Duodenal mucosa (tissue), 2 donors: ENCODE results near the gene TMEM26.

Experiments used
- H3K27ac ChIP-seq: one replicate; pipeline ENCODE4 v1.7.0; 2013; ENCODE audit warnings: low read depth, low read length
- H3K27me3 ChIP-seq, 2 donors: one replicate each; pipeline ENCODE4 v1.7.0; 2013; ENCODE audit warnings: low read length in 2 of 2, control low read depth in 1 of 2; ENCODE audit not compliant: insufficient read depth in 2 of 2, control insufficient read depth in 1 of 2
- H3K36me3 ChIP-seq, 2 donors: one replicate each; pipeline ENCODE4 v1.7.0; 2013; ENCODE audit warnings: low read length in 2 of 2, control low read depth in 1 of 2; ENCODE audit not compliant: insufficient read depth in 2 of 2, control insufficient read depth in 1 of 2
- H3K4me1 ChIP-seq, 2 donors: one replicate each; pipeline ENCODE4 v1.7.0; 2013; ENCODE audit warnings: low read length in 2 of 2, control low read depth in 1 of 2; ENCODE audit not compliant: insufficient read depth in 2 of 2, control insufficient read depth in 1 of 2
- H3K4me3 ChIP-seq, 2 donors: one replicate each; pipeline ENCODE4 v1.7.0; 2013; ENCODE audit warnings: low read length in 2 of 2, low read depth in 1 of 2
- H3K9ac ChIP-seq, 2 donors: one replicate each; pipeline ENCODE4 v1.7.0; 2013; ENCODE audit warnings: low read length in 2 of 2, low read depth in 1 of 2
- H3K9me3 ChIP-seq, 2 donors: one replicate each; pipeline ENCODE4 v1.7.0; 2013; ENCODE audit warnings: low read length in 2 of 2, control low read depth in 1 of 2; ENCODE audit not compliant: control insufficient read depth in 1 of 2

The TMEM26 gene

GRCh38 chr10:61460835-61461234 is 7.7 kb upstream of the TMEM26 start:
- Histone ChIP-seq H3K4me1 (peaks cover 11% of the 10 kb centered on the region in 2 donors), H3K27me3 (no peaks in the 10 kb centered on the region), H3K27ac (no peak overlapping the region), H3K4me3 (no peak overlapping the region), H3K9ac (no peak overlapping the region), H3K9me3 (no peaks in the 10 kb centered on the region), H3K36me3 (no peaks in the 10 kb centered on the region)

- H3K27me3 ChIP-seq, result peaks cover 0 to 3% of the 10 kb centered on the region in 2 donors
- H3K4me1 ChIP-seq, result peaks cover 11 to 16% of the 10 kb centered on the region in 2 donors
- H3K9ac ChIP-seq, result no peak overlapping the region
- H3K9me3 ChIP-seq, result no peaks in the 10 kb centered on the region
- no peak overlapping the region for H3K27ac ChIP-seq
- no peaks in the 10 kb centered on the region for H3K36me3 ChIP-seq
- H3K4me3 ChIP-seq, result no peak overlapping the region
These were observed 4.8 kb upstream of the TMEM26 start for GRCh38 chr10:61458031-61458430.

GRCh38 chr10:61456095-61456789 is 3.1 kb upstream of the TMEM26 start:
- Histone ChIP-seq H3K9me3 (no peaks in the 10 kb centered on the region), H3K4me1 (peaks cover 11 to 26% of the 10 kb centered on the region in 2 donors), H3K4me3 (no peak overlapping the region), H3K36me3 (no peaks in the 10 kb centered on the region), H3K27ac (no peak overlapping the region), H3K27me3 (peaks cover 7 to 14% of the 10 kb centered on the region in 2 donors), H3K9ac (no peak overlapping the region)

- Histone ChIP-seq H3K4me1 (peaks cover 11 to 26% of the 10 kb centered on the region in 2 donors), H3K27ac (no peak overlapping the region), H3K4me3 (no peak overlapping the region), H3K36me3 (no peaks in the 10 kb centered on the region), H3K9ac (no peak overlapping the region), H3K27me3 (peaks cover 7 to 14% of the 10 kb centered on the region in 2 donors), H3K9me3 (no peaks in the 10 kb centered on the region)
These were observed 2.5 kb upstream of the TMEM26 start for GRCh38 chr10:61455656-61456055.

GRCh38 chr10:61454541-61454940 is 1.4 kb upstream of the TMEM26 start:
- no peak overlapping the region for H3K4me3 ChIP-seq
- peaks cover 7 to 14% of the 10 kb centered on the region in 2 donors for H3K27me3 ChIP-seq
- H3K27ac ChIP-seq, result no peak overlapping the region
- H3K36me3 ChIP-seq, result no peaks in the 10 kb centered on the region
- peaks cover 11 to 26% of the 10 kb centered on the region in 2 donors for H3K4me1 ChIP-seq
- H3K9ac ChIP-seq, result no peak overlapping the region
- no peaks in the 10 kb centered on the region for H3K9me3 ChIP-seq

- peak overlapping the region; percentile 65 for H3K27ac ChIP-seq
- H3K9me3 ChIP-seq, result no peaks in the 10 kb centered on the region
- peak overlapping the region in 1 of 2 donors; percentile 60 for H3K9ac ChIP-seq
- peaks cover 7 to 14% of the 10 kb centered on the region in 2 donors for H3K27me3 ChIP-seq
- no peaks in the 10 kb centered on the region for H3K36me3 ChIP-seq
- peak overlapping the region; percentile 65 to 78 for H3K4me3 ChIP-seq
- H3K4me1 ChIP-seq, result peaks cover 11 to 26% of the 10 kb centered on the region in 2 donors
These were observed 980 bp downstream of the TMEM26 start for GRCh38 chr10:61452151-61452651.

GRCh38 chr10:61451357-61451756 is 1.8 kb downstream of the TMEM26 start:
- Histone ChIP-seq H3K9me3 (no peaks in the 10 kb centered on the region), H3K36me3 (no peaks in the 10 kb centered on the region), H3K9ac (no peak overlapping the region), H3K27ac (no peak overlapping the region), H3K4me3 (no peak overlapping the region), H3K27me3 (peaks cover 7 to 14% of the 10 kb centered on the region in 2 donors), H3K4me1 (peaks cover 5 to 19% of the 10 kb centered on the region in 2 donors)

- Histone ChIP-seq H3K27ac (no peak overlapping the region), H3K36me3 (no peaks in the 10 kb centered on the region), H3K9ac (no peak overlapping the region), H3K27me3 (peaks cover 7 to 14% of the 10 kb centered on the region in 2 donors), H3K4me1 (peaks cover 0 to 15% of the 10 kb centered on the region in 2 donors), H3K4me3 (no peak overlapping the region), H3K9me3 (no peaks in the 10 kb centered on the region)
These were observed 4.2 kb downstream of the TMEM26 start for GRCh38 chr10:61448841-61449600.

GRCh38 chr10:61448091-61448490 is 5.1 kb downstream of the TMEM26 start:
- H3K27ac ChIP-seq, result no peak overlapping the region
- H3K36me3 ChIP-seq, result no peaks in the 10 kb centered on the region
- H3K9me3 ChIP-seq, result no peaks in the 10 kb centered on the region
- no peak overlapping the region for H3K4me3 ChIP-seq
- peaks cover 0 to 10% of the 10 kb centered on the region in 2 donors for H3K4me1 ChIP-seq
- no peak overlapping the region for H3K9ac ChIP-seq
- peaks cover 7 to 12% of the 10 kb centered on the region in 2 donors for H3K27me3 ChIP-seq

- no peak overlapping the region for H3K4me3 ChIP-seq
- no peaks in the 10 kb centered on the region for H3K27me3 ChIP-seq
- H3K27ac ChIP-seq, result no peak overlapping the region
- peaks cover 0 to 8% of the 10 kb centered on the region in 2 donors for H3K4me1 ChIP-seq
- no peaks in the 10 kb centered on the region for H3K36me3 ChIP-seq
- no peak overlapping the region for H3K9ac ChIP-seq
- H3K9me3 ChIP-seq, result no peaks in the 10 kb centered on the region
These were observed 14.0 kb downstream of the TMEM26 start for GRCh38 chr10:61439058-61439609.
